Uterine smooth muscle cell (primary cell): Measurements from ENCODE around the gene UBQLN3. TPM values are rescaled to one million over a fixed set of nuclear protein-coding genes. Genes with fewer than 3 reads are reported as not detected.

Experiments
- total RNA-seq: library from RNA; depleted of rRNA; stranded (reverse); fragments of >200 nt; gene quantifications from 2 replicates; pipeline ENCODE4 v1.2.3, GENCODE V29; 2014

The UBQLN3 gene
- total RNA-seq: 0.12 TPM in 1 of 2 replicates, not detected in the other

GRCh38 chr11:5509803-5510202 lies at the start of gene UBQLN3:
TSS of gene UBQLN3 (minus strand) at chr11:5509957. CDS start at chr11:5509558, 399 bp downstream.

GRCh38 chr11:5548440-5548839 lies 38.7 kb upstream of the UBQLN3 start, which contains the start of gene OR52H1:
TSS of gene OR52H1 (minus strand) at chr11:5548540. CDS start at chr11:5545505, 3,035 bp downstream.

GRCh38 chr11:5516599-5516998 lies 6.8 kb upstream of the UBQLN3 start, which contains the start of gene UBQLNL:
TSS of gene UBQLNL (minus strand) at chr11:5516699. CDS start at chr11:5516441, 258 bp downstream.

GRCh38 chr11:5488385-5488784 lies 21.4 kb downstream of the UBQLN3 start, which contains the start of gene OR52D1:
TSS of gene OR52D1 (plus strand) at chr11:5488685. CDS start at chr11:5488707, 22 bp downstream.

Other genes with a start within 250 kb of the UBQLN3 start
- gene HBE1, start 240.0 kb downstream of the UBQLN3 start, total RNA-seq: not detected in 2 replicates
- 0.11 TPM in 1 of 2 replicates, not detected in the other for gene OR51B4, start 208.0 kb downstream of the UBQLN3 start, total RNA-seq
- gene OR51B2, start 185.7 kb downstream of the UBQLN3 start, total RNA-seq: 0.12 TPM in 1 of 2 replicates, not detected in the other
- gene OR51B5, start 166.4 kb downstream of the UBQLN3 start, total RNA-seq: 0.12 TPM in 1 of 2 replicates, not detected in the other
- not detected in 2 replicates for gene OR51B6, start 158.4 kb downstream of the UBQLN3 start, total RNA-seq
- gene OR51M1, start 126.1 kb downstream of the UBQLN3 start, total RNA-seq: 0.11 TPM in 1 of 2 replicates, not detected in the other
- not detected in 2 replicates for gene OR51Q1, start 87.8 kb downstream of the UBQLN3 start, total RNA-seq
- 0.11 TPM in 1 of 2 replicates, not detected in the other for gene OR51I1, start 68.4 kb downstream of the UBQLN3 start, total RNA-seq
- gene OR51I2, start 60.6 kb downstream of the UBQLN3 start, total RNA-seq: not detected in 2 replicates
- gene OR52D1, start 21.3 kb downstream of the UBQLN3 start, total RNA-seq: not detected in 2 replicates
- not detected in 2 replicates for gene UBQLNL, start 6.7 kb upstream of the UBQLN3 start, total RNA-seq
- gene OR52H1, start 38.6 kb upstream of the UBQLN3 start, total RNA-seq: 0.66 and 1.1 TPM in 2 replicates
- gene OR52B6, start 70.9 kb upstream of the UBQLN3 start, total RNA-seq: not detected in 2 replicates
- gene TRIM6, start 86.7 kb upstream of the UBQLN3 start, total RNA-seq: 6.5 and 12.2 TPM in 2 replicates
- gene TRIM34, start 115.0 kb upstream of the UBQLN3 start, total RNA-seq: 10.1 and 12.6 TPM in 2 replicates
- gene TRIM5, start 175.1 kb upstream of the UBQLN3 start, total RNA-seq: 37.6 and 52.2 TPM in 2 replicates
- 46.7 and 73.4 TPM in 2 replicates for gene TRIM22, start 179.8 kb upstream of the UBQLN3 start, total RNA-seq
- not detected in 2 replicates for gene OR56B1, start 226.5 kb upstream of the UBQLN3 start, total RNA-seq
- gene OR52N4, start 244.3 kb upstream of the UBQLN3 start, total RNA-seq: not detected in 2 replicates